BJ (cell line): ENCODE data around the gene OR2T6. TPM values are rescaled to one million over a fixed set of nuclear protein-coding genes. Genes with fewer than 3 reads are reported as not detected.

Source experiments
- CTCF ChIA-PET: fragments of 350-600 bp; formaldehyde crosslinking; extraction: SDS; loops from one replicate; lab custom pipeline; 2021; ENCODE audit warnings: antibody characterized with exemption, inconsistent platforms; lab: Yijun Ruan, JAX
- POLR2A ChIA-PET: fragments of 300-600 bp; sonication (Branson Sonifier 250); formaldehyde crosslinking; extraction: SDS; loops from one replicate; lab custom pipeline; 2021; ENCODE audit warnings: antibody characterized with exemption; lab: Charles Lee
- DNase-seq: peaks from one replicate; pipeline ENCODE4 v3.0.0-alpha.2; 2011; ENCODE audit warnings: low read depth
- H3K27me3 ChIP-seq: 2 replicates; pipeline ENCODE4 v1.6.0; 2011; ENCODE audit warnings: low read length; ENCODE audit not compliant: control insufficient read depth, insufficient read depth
- H3K36me3 ChIP-seq: 2 replicates; pipeline ENCODE4 v1.5.1; 2011; ENCODE audit warnings: low read length; ENCODE audit not compliant: control insufficient read depth, insufficient read depth
- H3K4me3 ChIP-seq: 2 replicates; pipeline ENCODE4 v1.5.1; 2011; ENCODE audit warnings: low read depth, mild to moderate bottlenecking, control low read depth, low read length
- CTCF ChIP-seq: IDR thresholded peaks from 2 replicates; pipeline ENCODE4 v1.5.1; 2011; ENCODE audit warnings: low read depth, mild to moderate bottlenecking, control low read depth, inconsistent platforms, low read length, moderate library complexity; ENCODE audit not compliant: insufficient read depth
- polyA minus RNA-seq: library from RNA; depleted of rRNA, polyadenylated mRNA; stranded (reverse); fragments of >200 nt; gene quantifications from 2 replicates; pipeline ENCODE4 v1.2.3, GENCODE V29; 2011; rRNA and poly(A)+ RNA removed
- polyA plus RNA-seq: library from polyadenylated mRNA; depleted of rRNA; stranded (reverse); fragments of >200 nt; gene quantifications from 2 replicates; pipeline ENCODE4 v1.2.3, GENCODE V29; 2011; rRNA removed

Gene OR2T6
- not detected in 2 replicates for polyA plus RNA-seq
- not detected in 2 replicates for polyA minus RNA-seq

GRCh38 chr1:248375446-248375845 lies at the start of gene OR2T6:
TSS of gene OR2T6 (plus strand) at chr1:248375746. CDS start at chr1:248387609, 11,863 bp downstream.
- POLR2A ChIA-PET, result no interaction called here
- CTCF ChIA-PET, result no interaction called here
- DNase-seq, result no peak
- TF ChIP-seq CTCF, result no peak
- Histone ChIP-seq H3K4me3 (no peak within 1 kb of the TSS), H3K27me3 (no peaks in the 10 kb centered on the region), H3K36me3 (no peaks in the 10 kb centered on the region)

GRCh38 chr1:248343451-248343850 lies 32.1 kb upstream of the OR2T6 start:
- POLR2A ChIA-PET, result no interaction called here
- TF ChIP-seq CTCF, result no peak
- no peaks in the 10 kb centered on the region for H3K36me3 ChIP-seq
- no peaks in the 10 kb centered on the region for H3K27me3 ChIP-seq
- H3K4me3 ChIP-seq, result no peak overlapping the region
- no peak for DNase-seq
- CTCF ChIA-PET, result no interaction called here

GRCh38 chr1:248348475-248348874 lies 27.1 kb upstream of the OR2T6 start, which contains the start of gene OR14C36:
TSS of gene OR14C36 (plus strand) at chr1:248348775. CDS start at chr1:248348775, 0 bp downstream.
- H3K36me3 ChIP-seq, result no peaks in the 10 kb centered on the region
- TF ChIP-seq CTCF, result no peak
- CTCF ChIA-PET, result no interaction called here
- DNase-seq, result no peak
- POLR2A ChIA-PET, result no interaction called here
- H3K4me3 ChIP-seq, result no peak within 1 kb of the TSS
- H3K27me3 ChIP-seq, result no peaks in the 10 kb centered on the region

- Histone ChIP-seq H3K4me3 (no peak overlapping the region), H3K27me3 (no peaks in the 10 kb centered on the region), H3K36me3 (no peaks in the 10 kb centered on the region)
- ChIA-PET CTCF (no interaction called here), POLR2A (no interaction called here)
- TF ChIP-seq CTCF, result no peak
- DNase-seq, result no peak
Measured at GRCh38 chr1:248359415-248359814, 16.1 kb upstream of the OR2T6 start.

GRCh38 chr1:248361121-248361715 lies 14.3 kb upstream of the OR2T6 start, which contains the start of gene OR2T4:
TSS of gene OR2T4 (plus strand) at chr1:248361665. CDS start at chr1:248361665, 0 bp downstream.
- Histone ChIP-seq H3K27me3 (no peaks in the 10 kb centered on the region), H3K4me3 (no peak within 1 kb of the TSS), H3K36me3 (no peaks in the 10 kb centered on the region)
- POLR2A ChIA-PET, result no interaction called here
- no peak for TF ChIP-seq CTCF
- DNase-seq, result no peak
- CTCF ChIA-PET, result no interaction called here
